Mammary epithelial cell (primary cell): ENCODE data around the gene MFSD2A.

Experiments used
- EZH2 ChIP-seq: IDR thresholded peaks from 2 replicates; pipeline ENCODE4 v1.6.1; 2012; ENCODE audit warnings: low read length, inconsistent platforms, borderline replicate concordance
- TF ChIP-seq, protein P1 (sequence below), 2 donors: IDR thresholded peaks in 1 of 2; conservative IDR thresholded peaks in 1 of 2; 2 replicates each; pipeline ENCODE4 v1.5.1; 2011 to 2012; ENCODE audit warnings: inconsistent platforms in 2 of 2, low read length in 2 of 2, mild to moderate bottlenecking in 2 of 2, control low read depth in 1 of 2, low read depth in 1 of 2; ENCODE audit not compliant: insufficient read depth in 1 of 2; ENCODE audit errors: extremely low read depth in 1 of 2

DNA sequence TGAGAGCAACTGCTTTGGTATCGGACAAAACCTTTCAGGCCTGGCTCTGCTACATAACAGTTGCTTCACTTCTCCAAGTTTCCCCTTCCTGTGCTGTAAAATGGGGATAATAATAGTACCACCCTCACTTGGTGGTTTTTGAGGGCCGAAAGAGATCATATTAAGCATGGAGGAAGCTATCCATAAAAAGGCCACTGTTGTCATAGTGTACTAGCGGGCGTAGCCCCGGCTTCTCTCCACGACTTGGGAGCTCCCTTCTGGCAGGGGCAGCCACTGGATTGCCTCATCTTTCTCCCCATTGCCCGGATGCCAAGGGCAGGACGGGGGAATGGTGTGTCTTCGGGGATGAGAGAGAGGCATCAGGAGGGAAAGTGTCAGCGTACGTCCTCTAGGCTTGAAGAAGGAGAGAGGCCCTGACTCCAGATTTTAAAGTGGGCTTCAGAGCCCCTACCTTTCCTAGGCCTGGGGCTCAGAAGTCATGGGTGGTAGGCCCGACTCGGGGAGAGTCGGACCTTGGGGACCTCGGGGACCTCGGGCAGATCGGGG lies 548 bp upstream of the MFSD2A start:
- TF ChIP-seq, protein P1, sequence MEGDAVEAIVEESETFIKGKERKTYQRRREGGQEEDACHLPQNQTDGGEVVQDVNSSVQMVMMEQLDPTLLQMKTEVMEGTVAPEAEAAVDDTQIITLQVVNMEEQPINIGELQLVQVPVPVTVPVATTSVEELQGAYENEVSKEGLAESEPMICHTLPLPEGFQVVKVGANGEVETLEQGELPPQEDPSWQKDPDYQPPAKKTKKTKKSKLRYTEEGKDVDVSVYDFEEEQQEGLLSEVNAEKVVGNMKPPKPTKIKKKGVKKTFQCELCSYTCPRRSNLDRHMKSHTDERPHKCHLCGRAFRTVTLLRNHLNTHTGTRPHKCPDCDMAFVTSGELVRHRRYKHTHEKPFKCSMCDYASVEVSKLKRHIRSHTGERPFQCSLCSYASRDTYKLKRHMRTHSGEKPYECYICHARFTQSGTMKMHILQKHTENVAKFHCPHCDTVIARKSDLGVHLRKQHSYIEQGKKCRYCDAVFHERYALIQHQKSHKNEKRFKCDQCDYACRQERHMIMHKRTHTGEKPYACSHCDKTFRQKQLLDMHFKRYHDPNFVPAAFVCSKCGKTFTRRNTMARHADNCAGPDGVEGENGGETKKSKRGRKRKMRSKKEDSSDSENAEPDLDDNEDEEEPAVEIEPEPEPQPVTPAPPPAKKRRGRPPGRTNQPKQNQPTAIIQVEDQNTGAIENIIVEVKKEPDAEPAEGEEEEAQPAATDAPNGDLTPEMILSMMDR (conservative IDR thresholded peaks at IDR 0.05 in 1 of 2, IDR thresholded peaks at IDR 0.05 in 1 of 2; ENCODE audit: extremely low read depth in 1 of 2, insufficient read depth in 1 of 2, low read depth in 1 of 2, low read length in 2 of 2), result no peak
- TF ChIP-seq EZH2, result no peak
